ENCODE measurements around the gene AFF3. TPM values are rescaled to one million over a fixed set of nuclear protein-coding genes. Genes with fewer than 3 reads are reported as not detected.

AFF3 gene
- total and polyA plus RNA-seq, 8 donors: 16.4 to 42.0 (median 21.4) TPM

DNA sequence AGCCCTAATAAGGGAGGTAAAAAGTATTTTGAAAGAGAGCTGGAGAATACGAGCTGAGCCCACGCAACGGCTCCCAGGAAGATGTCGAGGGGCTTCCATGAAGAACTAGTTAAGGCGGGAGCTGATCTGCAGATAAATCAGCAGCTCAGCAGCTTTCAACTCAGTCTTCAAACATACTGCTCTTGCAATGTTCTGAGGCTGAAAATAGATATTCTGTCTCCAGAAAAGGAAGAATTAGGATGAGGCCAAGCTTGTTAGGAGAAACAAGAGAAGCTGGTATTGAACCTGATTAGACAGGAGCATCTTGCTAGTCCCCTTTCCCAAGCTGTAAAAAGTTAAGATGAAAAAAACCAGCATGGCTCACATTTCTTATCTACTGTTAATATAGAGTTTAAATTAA, 91.1 kb downstream of the AFF3 start:
- no peaks in the 10 kb centered on the region for H3K36me3 ChIP-seq
- DNase-seq (no peak), ATAC-seq (no peak)
- no peaks in the 10 kb centered on the region for H3K9me3 ChIP-seq
- H3K27ac ChIP-seq: no peak overlapping the region
- peaks cover 0 to 8% of the 10 kb centered on the region in 2 donors for H3K4me1 ChIP-seq
- intact Hi-C loops (cut with DNase I): no loop called here
- H3K27me3 ChIP-seq: no peaks in the 10 kb centered on the region
- TF ChIP-seq CTCF (IDR thresholded peaks at IDR 0.05): no peak
- no peak overlapping the region for H3K4me3 ChIP-seq

DNA sequence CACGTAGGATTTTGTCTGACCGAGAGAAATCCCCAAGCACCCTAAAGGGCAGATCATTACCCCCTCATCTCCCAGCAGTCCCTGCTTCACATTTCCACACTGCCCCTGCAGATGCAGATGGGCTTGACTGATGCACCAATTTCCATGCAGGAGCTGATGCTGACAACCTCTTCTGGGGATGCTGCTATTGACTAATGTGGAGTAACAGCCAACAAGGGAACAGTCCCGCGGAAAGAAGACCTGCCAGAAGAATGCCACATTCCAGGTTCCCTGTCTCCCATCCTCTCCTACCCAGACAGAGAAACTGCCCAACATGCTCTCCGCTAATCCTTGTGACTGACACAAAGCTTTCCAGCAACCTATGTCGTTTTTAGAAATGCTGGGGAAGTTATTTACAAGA, 91.7 kb downstream of the AFF3 start:
- Histone ChIP-seq H3K27me3 (no peaks in the 10 kb centered on the region), H3K4me3 (no peak overlapping the region), H3K9me3 (no peaks in the 10 kb centered on the region), H3K4me1 (peaks cover 0 to 8% of the 10 kb centered on the region in 2 donors), H3K27ac (no peak overlapping the region), H3K36me3 (no peaks in the 10 kb centered on the region)
- intact Hi-C loops (cut with DNase I): no loop called here
- no peak for ATAC-seq
- no peak for TF ChIP-seq CTCF (IDR thresholded peaks at IDR 0.05)
- no peak for DNase-seq

DNA sequence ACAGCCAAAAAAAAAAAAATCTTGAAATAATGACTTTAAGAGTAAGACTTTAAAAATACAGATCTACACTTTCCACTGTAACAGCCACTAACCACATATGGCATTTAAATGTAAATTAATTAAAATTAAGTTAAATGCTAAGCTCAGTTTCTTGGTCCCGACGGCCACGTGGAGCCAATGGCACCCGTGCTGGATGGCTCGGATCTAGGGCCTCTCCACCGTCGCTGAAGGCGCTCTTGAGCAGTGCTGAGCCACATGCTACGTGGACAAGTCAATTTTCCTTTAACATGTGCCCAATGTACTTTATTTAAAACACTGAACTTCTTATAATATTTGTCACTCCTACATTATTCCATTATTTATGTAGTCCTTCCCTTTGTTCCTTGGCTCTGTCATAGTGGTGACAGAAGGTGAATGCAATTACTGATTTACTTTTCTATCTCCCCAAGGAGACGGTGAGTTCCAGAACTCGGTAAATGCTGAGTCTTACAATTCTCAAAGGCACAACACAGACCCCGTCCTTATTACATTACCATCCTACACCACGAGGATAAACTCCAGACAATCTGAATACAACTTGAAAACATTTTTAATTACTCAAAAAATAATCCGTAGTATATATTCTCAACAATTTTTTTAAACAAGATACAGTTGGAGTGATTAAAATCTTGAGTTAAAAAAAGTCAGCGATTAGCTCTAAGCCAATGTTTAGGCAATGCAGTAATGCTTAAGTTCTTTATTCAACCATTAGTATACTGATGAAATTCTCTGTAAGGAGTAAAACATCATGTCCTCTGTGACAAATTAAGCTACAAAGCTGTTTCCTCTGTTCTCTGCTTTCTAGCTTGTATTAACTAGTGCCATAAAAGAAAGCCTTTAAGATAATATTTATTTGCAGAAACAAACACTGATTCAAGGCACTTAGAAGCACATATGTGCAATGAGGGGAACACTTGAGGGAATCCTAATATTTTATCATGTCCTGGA, 95.1 kb downstream of the AFF3 start:
- no peaks in the 10 kb centered on the region for H3K36me3 ChIP-seq
- H3K4me1 ChIP-seq: no peaks in the 10 kb centered on the region
- H3K27me3 ChIP-seq: no peaks in the 10 kb centered on the region
- no peak overlapping the region for H3K27ac ChIP-seq
- no peak for TF ChIP-seq CTCF (IDR thresholded peaks at IDR 0.05)
- intact Hi-C loops (cut with DNase I): no loop called here
- H3K9me3 ChIP-seq: no peaks in the 10 kb centered on the region
- ATAC-seq (no peak), DNase-seq (no peak)
- H3K4me3 ChIP-seq: no peak overlapping the region

- intact Hi-C loops (cut with DNase I): no loop called here
- ATAC-seq (no peak), DNase-seq (no peak)
- TF ChIP-seq CTCF (IDR thresholded peaks at IDR 0.05): no peak
- no peaks in the 10 kb centered on the region for H3K36me3 ChIP-seq
- no peaks in the 10 kb centered on the region for H3K4me1 ChIP-seq
- no peaks in the 10 kb centered on the region for H3K9me3 ChIP-seq
- H3K27ac ChIP-seq: no peak overlapping the region
- H3K4me3 ChIP-seq: no peak overlapping the region
- H3K27me3 ChIP-seq: no peaks in the 10 kb centered on the region
Measured at GRCh38 chr2:100045000-100045399, 97.4 kb downstream of the AFF3 start.

DNA sequence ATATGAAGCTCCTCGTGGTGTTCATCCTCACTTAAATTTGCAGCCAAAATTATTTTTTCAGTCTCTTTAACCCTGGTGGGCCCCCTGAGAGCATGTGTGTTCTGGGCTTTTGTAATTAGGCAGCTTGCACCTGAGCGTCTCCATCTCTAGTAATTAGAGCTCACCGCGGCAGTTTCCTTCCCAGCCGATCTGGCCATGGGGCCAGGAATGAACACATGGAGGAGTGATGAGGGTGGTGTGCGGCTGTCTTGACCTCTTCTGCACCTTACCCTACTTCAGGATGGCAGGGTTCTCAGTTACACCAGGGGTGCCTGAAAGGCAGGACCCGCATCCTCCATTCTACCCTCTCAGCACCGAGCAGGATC, 98.5 kb downstream of the AFF3 start:
- Histone ChIP-seq H3K27ac (no peak overlapping the region), H3K4me3 (no peak overlapping the region), H3K36me3 (no peaks in the 10 kb centered on the region), H3K27me3 (no peaks in the 10 kb centered on the region), H3K4me1 (no peaks in the 10 kb centered on the region), H3K9me3 (no peaks in the 10 kb centered on the region)
- ATAC-seq (no peak), DNase-seq (no peak)
- intact Hi-C loops (cut with DNase I): no loop called here
- TF ChIP-seq CTCF (IDR thresholded peaks at IDR 0.05): no peak

Measured in left lung (tissue), 10 donors.